Hippocampal formation (tissue), 2 donors: ENCODE data around the gene RMI2.

Experiments used
- DNase-seq, 2 donors: peaks; one replicate each; lab custom pipeline; 2025; lab: John Stamatoyannopoulos, UW

Gene RMI2

DNA sequence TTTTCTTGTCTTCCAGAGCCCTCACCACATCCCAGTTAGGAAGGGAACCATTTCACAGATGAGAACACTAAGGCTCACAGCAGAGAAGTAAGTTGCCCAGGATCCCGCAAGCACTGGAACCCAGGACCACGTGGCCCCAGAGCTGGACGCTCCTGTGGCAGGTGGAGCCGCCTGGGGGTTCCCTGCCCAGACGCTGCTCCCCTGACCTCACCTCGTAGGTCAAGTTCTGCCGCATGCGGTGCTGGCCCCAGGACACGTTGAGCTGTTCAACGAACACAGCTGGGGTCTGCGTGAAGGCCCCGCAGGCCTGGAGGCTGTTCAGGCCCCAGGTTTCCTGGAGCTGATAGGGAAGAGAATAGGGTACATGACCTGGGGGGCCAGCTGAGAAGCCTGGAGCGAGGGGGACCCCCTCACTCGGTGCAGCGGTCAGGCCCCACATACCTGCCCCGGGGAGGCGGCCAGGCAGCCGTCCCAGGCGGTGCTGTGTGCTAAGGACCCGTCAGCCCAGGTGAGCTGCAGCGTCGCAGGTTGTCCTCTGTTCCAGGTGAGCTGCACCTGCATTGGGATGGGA is 54.1 kb downstream of the RMI2 start:
- DNase-seq, result no peak

DNA sequence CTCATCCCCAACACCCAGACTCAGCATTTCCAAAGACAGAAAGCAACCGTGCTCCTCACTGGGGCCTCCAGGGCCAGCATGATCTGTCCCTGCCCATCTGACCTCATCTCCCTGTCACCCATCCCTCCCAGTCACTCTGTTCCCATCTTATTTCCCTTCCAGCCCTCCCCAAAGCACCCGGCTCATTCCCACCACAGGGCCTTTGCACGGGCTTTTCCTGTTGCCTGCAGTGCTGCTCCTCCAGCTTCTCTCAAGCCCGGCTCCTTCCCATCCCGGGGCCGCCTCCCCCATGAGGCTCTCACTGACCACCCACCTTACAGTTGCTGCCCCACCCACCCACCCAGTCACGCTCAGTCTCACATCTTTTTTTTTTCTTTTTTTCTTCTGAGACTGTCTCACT is 54.8 kb downstream of the RMI2 start:
- DNase-seq, result no peak
